Activated naive CD4-positive, alpha-beta T cell treated with anti-CD3 and anti-CD28 coated beads, Interleukin-2, amount 50 U/mL, for 16 hours (primary cell): ENCODE measurements around the gene SNRNP200.
A peak's percentile ranks its signal among the peaks of the same experiment; 100 is the strongest.

Source experiments
- DNase-seq: peaks from one replicate; pipeline ENCODE4 v3.0.0-alpha.2; 2020

Gene SNRNP200

DNA sequence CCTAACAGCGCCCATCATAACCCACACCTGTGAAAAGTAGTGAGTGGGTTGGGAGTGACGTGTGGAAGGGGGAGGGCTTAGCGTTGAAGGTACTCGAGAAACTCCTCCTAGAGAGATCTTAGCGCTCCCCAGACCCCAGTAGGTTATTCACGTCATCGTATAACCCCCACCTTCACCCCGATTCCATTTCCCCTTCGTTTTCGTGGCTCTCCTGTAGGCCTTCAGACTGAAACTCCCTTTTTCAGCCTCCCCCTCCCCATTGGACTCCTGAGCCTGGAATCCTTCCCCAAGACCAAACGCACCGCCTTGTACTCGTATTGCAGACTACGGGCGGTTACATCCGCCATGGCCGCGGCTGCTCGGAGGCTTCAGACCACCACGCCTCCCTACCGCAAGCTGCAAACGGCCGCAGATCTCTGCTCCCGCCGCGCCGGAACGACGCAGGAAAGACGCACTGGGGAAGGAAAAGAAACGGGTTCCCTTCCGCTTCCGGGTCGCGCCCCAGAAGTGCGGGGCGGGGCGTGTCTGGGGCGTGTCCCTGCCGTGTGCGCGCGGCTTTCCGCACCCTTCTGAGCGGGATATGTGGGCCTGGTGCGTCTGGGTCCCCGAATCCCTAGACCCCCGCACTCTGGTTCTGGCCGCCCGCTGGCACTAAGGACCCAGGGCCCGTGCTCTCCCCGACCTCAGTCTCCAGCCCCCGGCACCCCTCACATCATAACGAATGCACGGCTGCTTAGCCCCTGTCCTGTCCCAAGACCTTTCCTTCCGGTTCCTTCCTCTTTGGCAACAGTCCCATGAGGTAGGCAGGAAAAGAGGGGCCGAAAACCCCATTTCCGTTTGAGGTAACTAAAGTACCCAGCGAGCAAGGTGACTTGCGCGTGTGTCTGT, at the start of gene SNRNP200:
SNRNP200 (minus strand) TSS at position 456 of the 888 bp plus-strand sequence; CDS start at position 347, 109 bp downstream.
- peak; percentile 91 for DNase-seq

DNA sequence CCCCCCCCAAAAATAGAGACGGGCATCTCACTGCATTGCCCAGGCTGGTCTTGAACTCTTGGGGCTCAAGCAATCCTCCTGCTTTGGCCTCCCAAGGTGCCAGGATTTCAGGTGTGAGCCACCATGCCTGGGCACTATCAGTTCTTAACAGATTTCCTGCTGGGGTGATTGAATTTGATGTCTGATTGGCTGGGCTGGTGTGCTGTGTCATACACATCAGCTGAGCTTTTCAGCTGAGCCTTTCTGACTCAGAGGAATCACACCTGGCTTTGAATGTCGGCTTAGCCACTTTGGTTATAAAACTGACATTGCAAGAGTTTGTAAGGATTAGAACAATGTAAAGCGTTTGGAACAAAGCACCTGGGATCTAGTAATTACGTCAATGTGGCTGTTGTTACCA, 49.1 kb upstream of the SNRNP200 start:
- DNase-seq: no peak

DNA sequence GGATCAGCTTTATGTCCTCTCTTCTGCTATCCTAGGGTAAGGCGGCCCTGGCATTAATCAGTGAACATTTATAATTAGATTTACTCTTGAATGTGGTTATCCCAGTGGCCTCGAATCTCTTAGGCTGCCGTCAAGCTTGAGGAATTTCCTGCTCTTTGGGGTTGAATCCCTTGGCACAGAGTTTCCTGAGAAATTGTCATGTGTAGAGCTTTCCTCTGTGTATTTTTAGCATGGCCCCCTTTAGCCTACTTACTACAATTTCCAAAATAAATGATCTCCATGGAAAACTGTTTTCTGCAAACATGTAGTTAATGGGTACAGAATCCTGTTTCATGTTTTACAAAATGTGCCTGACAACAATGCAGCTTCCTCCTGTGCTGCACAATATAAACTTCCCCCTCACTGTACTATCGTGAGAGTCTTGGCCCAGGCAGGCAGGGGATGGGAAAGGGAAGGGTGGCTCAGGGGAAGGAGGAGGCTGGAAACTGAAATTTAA, 48.3 kb upstream of the SNRNP200 start:
- no peak for DNase-seq

DNA sequence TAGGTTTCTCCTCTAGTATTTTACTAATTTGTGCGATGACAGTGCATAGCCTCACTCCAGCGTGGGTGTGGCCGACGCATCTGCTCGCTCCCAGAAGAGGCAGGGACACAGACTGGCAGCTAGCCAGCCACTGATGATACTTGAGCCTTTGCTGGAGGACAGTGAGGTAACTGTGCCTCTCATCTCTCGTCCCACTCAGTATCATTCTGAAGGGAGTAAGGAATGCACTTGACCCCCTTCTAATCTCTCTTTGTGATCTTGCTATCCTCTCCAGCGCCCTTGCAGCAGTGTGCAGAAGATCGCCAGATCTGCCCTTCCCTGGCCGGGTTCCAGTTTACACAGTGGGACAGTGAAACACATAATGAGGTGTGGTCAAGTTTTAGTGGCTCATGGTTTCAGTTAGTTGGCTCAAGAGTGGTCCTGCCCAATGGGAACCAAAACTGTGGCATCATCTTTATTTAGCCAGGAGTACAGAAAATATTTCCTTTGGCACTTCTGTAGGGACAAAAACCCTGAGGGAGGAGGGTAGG, 47.8 kb upstream of the SNRNP200 start:
- no peak for DNase-seq

GRCh38 chr2:96347395-96347794, 42.0 kb upstream of the SNRNP200 start:
- DNase-seq: no peak

- no peak for DNase-seq
Measured at GRCh38 chr2:96345868-96346462, 40.6 kb upstream of the SNRNP200 start.

- DNase-seq: no peak
Measured at GRCh38 chr2:96345438-96345837, 40.1 kb upstream of the SNRNP200 start.

DNA sequence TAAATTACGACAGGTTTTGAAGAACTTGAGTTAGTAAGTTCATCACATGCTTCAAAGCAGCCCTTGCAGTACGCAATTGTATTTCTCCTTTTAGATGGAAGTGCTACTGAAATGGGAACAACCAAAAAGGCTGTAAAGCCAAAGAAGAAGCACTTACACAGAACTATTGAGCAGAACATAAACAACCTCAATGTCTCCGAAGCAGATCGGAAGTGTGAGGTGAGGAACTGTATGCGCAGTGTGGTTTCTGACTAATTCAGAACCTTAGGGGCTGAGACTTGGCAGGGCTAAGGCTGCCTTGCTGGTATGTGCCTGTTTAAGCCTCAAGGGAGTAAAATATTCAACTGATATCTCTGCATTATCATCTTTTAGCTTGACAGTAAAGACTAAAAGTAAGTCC, 38.7 kb upstream of the SNRNP200 start:
- DNase-seq: no peak

DNA sequence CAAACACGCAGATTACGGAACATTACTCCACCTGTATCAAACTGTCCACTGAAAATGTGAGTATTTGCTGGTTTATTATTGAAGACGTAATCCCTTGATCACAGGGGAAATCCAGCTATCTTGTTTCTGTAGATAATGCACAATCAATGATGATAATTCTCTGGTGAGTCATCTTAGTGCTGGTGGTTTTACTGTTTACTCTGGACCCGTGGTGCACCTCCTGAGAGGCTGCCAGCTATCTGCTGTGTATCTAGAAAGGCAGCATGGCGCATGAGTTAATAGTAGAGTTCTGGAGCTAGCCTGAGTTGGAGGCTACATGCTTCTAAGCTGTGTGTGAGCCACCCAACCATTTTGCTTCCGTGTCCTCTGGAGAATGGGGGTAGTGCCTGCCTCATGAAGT, 36.7 kb upstream of the SNRNP200 start:
- no peak for DNase-seq

- DNase-seq: no peak
Measured at GRCh38 chr2:96341641-96342040, 36.3 kb upstream of the SNRNP200 start.

DNA sequence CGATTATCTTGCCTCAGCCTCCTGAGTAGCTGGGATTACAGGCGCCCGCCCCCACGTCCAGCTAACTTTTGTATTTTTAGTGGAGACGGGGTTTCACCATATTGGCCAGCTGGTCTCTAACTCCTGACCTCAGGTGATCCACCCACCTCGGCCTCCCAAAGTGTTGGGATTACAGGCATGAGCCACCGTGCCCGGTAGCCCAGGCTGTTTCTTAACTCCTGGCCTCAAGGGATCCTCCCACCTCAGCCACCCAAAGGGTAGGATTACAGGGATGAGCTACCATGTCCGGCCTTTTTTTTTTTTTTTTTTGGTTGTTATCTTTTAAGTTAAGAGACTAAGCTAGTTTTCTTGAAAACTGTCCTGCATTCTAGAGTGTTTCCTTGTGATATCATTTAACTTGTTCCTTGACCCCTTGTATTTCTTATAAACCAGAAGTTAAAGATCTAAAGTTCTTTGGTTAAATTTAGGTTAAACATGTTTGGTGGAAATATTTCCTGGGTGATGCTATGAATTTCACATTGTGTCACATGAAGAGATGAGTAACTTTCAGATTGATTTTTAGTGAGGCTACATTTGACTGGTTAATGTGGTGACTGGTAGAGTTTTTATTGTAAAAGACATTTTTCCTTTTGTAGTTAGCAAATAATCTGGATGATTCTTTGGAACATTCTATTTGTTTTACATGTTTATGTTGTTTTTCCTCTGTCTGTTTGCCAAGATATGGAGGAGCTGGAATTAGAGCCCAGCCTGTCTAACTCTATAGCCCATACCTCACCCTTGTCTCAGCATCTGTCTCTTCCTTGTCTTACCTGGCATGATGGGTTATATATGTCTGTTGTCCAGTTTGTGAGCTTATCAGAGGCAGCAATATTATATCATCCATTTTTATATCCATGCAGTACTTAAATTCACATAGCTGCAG, 35.4 kb upstream of the SNRNP200 start:
- no peak for DNase-seq

DNA sequence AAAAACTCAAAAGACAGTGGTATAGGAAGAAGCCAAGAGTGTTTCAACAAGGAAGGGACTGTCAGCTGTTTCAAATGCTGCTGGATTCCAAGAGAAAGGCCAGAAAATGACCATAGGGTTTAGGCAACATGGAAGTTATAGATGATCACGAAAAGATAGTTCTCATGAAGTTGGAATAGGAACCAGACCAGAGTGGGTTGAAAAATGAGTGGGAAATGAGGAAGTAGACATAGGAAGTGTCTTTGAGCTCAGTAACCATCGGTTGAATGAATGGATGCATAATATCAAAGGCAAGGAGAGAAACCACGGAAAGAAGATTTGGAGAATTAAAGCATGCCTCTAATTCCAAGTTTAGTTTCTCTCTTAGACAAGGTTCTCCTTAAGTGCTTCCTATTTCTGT, 31.5 kb upstream of the SNRNP200 start:
- DNase-seq: no peak

- no peak for DNase-seq
Measured at GRCh38 chr2:96336104-96336775, 30.9 kb upstream of the SNRNP200 start.

- no peak for DNase-seq
Measured at GRCh38 chr2:96333708-96334107, 28.4 kb upstream of the SNRNP200 start.

GRCh38 chr2:96330407-96330806, 25.1 kb upstream of the SNRNP200 start:
- no peak for DNase-seq

DNA sequence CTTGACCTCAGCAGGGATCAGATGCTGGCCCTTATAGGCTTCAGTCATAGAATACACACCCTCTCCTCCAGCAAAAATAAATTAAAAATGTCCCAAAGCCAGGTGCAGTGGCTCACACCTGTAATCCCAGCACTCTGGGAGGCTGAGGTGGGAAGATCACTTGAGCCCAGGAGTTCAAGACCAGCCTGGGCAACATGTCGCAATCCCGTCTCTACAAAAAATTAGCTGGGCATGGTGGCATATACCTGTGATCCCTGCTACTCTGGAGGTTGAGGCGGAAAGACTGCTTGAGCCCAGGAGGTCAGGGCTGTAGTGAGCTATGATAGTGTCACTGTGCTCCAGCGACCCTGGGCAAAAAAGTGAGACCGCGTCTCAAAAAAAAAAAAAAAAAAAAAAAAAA, 24.5 kb upstream of the SNRNP200 start:
- no peak for DNase-seq

- DNase-seq: no peak
Measured at GRCh38 chr2:96329456-96329855, 24.1 kb upstream of the SNRNP200 start.

GRCh38 chr2:96326990-96327820, 21.9 kb upstream of the SNRNP200 start:
- DNase-seq: no peak

GRCh38 chr2:96326564-96326963, 21.2 kb upstream of the SNRNP200 start:
- no peak for DNase-seq

DNA sequence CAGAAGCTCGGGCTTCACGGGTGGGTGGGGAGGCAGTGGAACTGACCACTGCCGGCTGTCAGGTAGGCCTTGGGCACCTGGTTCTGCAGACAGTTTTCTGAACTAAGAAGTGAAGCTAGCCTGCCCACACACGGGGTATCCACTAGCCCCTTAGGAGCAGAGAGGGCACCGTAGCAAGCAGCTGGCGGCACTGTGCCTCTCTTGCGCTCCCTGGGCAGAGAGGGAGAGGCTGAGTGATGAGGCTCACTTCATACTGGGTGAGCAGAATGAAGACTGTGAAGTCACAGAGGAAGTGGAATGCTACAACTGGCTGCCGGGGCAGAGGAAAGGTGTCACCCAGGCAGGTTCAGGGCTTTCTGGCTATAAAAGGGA, 20.5 kb upstream of the SNRNP200 start:
- peak; percentile 26 for DNase-seq
